Activated naive CD8-positive, alpha-beta T cell (primary cell): ENCODE data around the gene NELL1.

Experiments
- H3K27ac Mint-ChIP-seq: one replicate; pipeline ENCODE4 v1.8.0; 2021; ENCODE audit warnings: mixed read lengths
- H3K27me3 Mint-ChIP-seq: one replicate; pipeline ENCODE4 v1.8.0; 2021; ENCODE audit warnings: mixed read lengths
- H3K36me3 Mint-ChIP-seq: one replicate; pipeline ENCODE4 v1.8.0; 2021; ENCODE audit warnings: mixed read lengths
- H3K4me1 Mint-ChIP-seq: one replicate; pipeline ENCODE4 v1.8.0; 2021; ENCODE audit warnings: low read depth, mixed read lengths
- H3K4me3 Mint-ChIP-seq: one replicate; pipeline ENCODE4 v1.8.0; 2021; ENCODE audit warnings: mild to moderate bottlenecking, mixed read lengths
- H3K9me3 Mint-ChIP-seq: one replicate; pipeline ENCODE4 v1.8.0; 2021; ENCODE audit warnings: low read depth, mixed read lengths

The NELL1 gene

DNA sequence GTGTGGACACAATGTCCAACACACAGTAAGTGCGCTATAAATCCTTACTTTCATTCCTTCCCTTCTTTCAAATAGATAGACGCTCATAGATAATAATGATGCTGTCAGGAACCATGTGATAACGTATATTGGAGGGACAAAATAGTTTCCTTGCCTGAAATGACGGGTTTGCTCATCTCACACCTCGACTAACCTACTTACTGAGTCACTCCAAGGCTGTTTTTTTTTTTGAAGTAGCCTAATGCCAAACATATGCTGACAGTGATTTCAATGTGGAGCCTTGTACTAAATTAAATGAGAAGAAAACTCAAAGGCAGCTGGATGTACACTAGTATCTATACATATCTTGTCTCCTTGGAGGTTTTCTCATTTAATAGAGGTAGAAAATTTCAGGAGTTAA, 400.5 kb downstream of the NELL1 start:
- Mint-ChIP-seq H3K4me3 (no peak overlapping the region), H3K36me3 (no peaks in the 10 kb centered on the region), H3K9me3 (no peaks in the 10 kb centered on the region)

DNA sequence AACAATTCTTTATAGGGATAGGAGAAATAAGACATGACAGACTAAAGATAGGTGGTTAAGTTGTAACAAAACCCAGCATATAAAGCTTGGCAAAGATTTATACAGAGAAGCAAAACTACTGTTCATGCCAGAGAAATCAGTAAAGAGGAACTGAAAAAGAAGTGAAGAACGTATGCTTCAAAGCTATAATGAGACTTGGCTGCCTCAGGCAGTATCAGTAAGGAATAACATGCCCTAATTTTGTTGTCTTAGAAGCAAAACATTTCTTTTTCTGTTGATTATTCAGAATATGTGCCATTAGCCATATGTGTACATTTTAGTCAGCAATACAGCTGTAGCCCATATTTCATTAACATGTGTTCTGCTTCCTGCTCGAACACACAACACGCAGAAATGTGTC, 403.2 kb downstream of the NELL1 start:
- Mint-ChIP-seq H3K4me1 (no peaks in the 10 kb centered on the region), H3K27me3 (no peaks in the 10 kb centered on the region), H3K4me3 (no peak overlapping the region), H3K9me3 (no peaks in the 10 kb centered on the region), H3K36me3 (no peaks in the 10 kb centered on the region), H3K27ac (no peak overlapping the region)

More for the DNA sequence above, 400.5 kb downstream of the NELL1 start:
- H3K27me3 Mint-ChIP-seq, result no peaks in the 10 kb centered on the region
- H3K27ac Mint-ChIP-seq, result no peak overlapping the region
- no peaks in the 10 kb centered on the region for H3K4me1 Mint-ChIP-seq

DNA sequence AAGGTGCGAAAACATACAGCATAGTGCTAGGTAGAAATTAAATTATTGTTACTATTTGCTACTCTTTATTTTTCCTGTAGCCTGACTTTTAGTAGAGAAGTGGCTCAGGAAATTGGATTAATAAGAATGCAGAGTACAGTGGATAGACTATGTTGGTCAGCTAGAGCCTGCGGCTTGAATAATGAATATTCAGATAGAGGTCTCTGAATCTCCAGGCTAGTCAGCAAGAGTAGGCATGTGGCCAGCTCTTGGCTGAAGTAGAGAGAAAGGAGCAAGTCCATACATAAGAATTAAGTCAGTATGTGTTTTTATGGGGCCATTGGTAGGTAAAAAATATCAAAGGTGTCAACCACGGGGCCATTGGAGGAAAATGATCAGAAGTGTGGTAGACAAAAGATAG, 413.5 kb downstream of the NELL1 start:
- H3K9me3 Mint-ChIP-seq, result no peaks in the 10 kb centered on the region
- no peak overlapping the region for H3K27ac Mint-ChIP-seq
- no peaks in the 10 kb centered on the region for H3K36me3 Mint-ChIP-seq
- H3K4me1 Mint-ChIP-seq, result no peaks in the 10 kb centered on the region
- no peak overlapping the region for H3K4me3 Mint-ChIP-seq
- H3K27me3 Mint-ChIP-seq, result no peaks in the 10 kb centered on the region

DNA sequence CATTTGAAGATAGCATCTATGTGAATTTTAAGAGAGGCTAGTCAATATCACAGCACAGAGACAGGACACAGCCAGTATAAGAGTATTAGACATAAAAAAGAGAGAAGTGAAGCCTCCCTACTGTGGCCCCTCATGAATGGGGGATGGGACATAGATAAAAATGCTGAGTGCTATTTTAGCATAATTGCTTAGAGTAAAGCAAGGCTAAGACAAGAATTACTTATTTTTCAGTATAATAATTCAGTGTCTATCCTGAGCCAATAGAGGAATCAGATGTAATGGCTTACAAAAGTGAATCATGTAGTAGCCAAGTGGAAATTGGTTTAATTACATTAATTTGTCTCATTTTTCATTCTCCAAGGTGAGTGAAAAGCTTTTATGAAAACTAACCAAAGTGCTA, 419.5 kb downstream of the NELL1 start:
- H3K4me1 Mint-ChIP-seq, result no peaks in the 10 kb centered on the region
- no peak overlapping the region for H3K27ac Mint-ChIP-seq
- no peak overlapping the region for H3K4me3 Mint-ChIP-seq
- H3K27me3 Mint-ChIP-seq, result no peaks in the 10 kb centered on the region
- H3K36me3 Mint-ChIP-seq, result no peaks in the 10 kb centered on the region
- H3K9me3 Mint-ChIP-seq, result peaks cover 3% of the 10 kb centered on the region

DNA sequence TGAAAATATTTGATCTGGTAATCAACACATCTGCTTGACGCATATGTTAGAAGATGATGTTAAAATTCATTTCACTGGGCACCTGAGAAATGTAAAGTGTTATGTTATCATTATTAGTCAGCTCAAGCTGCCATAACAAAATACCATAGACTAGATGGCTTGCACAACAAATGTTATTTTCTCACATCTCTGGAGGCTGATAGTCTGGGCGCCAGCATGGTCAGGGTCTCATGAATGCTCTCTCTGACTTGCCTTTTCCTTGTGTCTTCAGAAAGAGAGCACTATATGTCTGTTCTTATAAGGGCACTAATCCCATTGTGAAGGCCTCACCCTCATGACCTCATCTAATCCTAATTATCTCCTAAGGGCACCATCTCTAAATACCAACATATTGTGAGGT, 435.3 kb downstream of the NELL1 start:
- no peaks in the 10 kb centered on the region for H3K36me3 Mint-ChIP-seq
- H3K4me1 Mint-ChIP-seq, result no peaks in the 10 kb centered on the region
- H3K9me3 Mint-ChIP-seq, result peaks cover 22% of the 10 kb centered on the region
- H3K27me3 Mint-ChIP-seq, result no peaks in the 10 kb centered on the region
- no peak overlapping the region for H3K27ac Mint-ChIP-seq
- H3K4me3 Mint-ChIP-seq, result no peak overlapping the region

DNA sequence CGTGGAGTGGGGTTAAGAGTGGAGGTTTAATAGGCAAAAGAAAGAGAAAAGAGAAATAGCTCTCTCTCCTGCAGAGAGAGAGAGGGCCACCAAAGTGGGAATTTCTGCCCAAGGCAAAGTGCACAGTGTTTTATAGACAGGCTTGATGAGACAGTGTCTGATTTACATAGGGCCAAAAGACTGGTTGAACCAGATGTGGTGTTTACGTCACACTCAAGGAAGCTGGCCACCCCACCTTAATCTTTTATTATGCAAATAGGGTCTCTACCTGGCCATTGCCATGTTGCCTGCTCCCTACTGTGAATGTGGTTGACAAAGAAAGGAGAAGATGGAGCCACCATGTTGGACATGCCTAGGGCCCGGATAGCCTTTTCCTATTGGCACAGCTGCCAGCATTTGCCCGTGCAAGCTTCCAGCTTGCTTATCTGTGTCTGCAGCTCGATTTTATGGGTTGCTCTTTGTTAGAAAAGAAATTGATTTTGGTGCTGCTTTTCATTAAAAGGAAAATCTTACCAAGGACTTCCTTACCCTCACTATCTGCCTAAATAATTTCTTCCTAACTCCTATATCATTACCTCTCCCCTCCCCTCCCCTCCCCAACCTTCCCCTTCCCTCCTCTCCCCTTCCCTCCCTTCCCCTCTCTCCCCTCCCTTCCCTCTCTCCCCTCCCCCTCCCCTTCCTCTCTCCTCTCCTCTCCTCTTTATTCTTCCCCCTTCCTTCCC, 436.0 kb downstream of the NELL1 start:
- Mint-ChIP-seq H3K9me3 (peaks cover 22% of the 10 kb centered on the region), H3K27me3 (no peaks in the 10 kb centered on the region), H3K4me3 (no peak overlapping the region), H3K36me3 (no peaks in the 10 kb centered on the region), H3K4me1 (no peaks in the 10 kb centered on the region), H3K27ac (no peak overlapping the region)

DNA sequence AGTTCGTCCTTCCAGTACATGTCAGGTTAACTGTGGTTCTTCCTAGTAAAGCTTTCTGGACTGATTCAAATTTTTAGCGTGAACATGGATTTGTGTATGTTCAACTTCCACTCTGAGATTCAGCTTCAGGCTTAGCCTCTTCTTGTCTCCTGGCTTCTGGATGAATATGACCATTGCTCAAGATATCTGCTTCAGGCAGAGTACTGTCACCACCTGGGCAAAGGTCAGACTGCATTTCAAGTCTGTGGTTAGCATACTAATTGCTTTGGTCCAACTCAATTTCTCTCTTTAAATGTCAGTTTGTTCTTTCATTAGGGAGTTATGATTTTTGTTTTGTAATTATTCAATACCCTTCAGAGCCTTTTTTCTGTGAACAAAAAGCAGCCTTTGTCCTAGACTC, 440.0 kb downstream of the NELL1 start:
- Mint-ChIP-seq H3K27me3 (no peaks in the 10 kb centered on the region), H3K36me3 (no peaks in the 10 kb centered on the region), H3K9me3 (peaks cover 13% of the 10 kb centered on the region), H3K4me3 (no peak overlapping the region), H3K4me1 (no peaks in the 10 kb centered on the region), H3K27ac (no peak overlapping the region)

DNA sequence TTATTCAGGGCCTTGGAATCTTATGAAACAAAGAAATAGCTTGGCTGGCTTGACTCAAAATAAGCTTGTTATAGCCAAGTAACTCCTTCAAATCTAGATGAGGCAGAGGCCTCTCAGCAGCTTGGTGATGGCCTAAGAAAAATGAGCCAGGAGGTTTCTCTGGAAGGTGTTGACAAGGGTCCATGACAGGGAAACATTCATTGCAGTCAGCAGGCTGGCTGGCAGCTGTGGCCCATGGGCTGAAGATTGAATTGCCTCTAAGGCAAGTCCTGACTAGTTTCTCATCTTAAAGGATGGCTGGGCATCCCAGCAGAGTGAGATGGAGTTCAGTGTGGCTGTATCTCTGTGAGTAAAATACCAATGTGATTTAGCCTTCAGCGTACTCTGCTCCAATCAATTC, 441.0 kb downstream of the NELL1 start:
- Mint-ChIP-seq H3K27me3 (no peaks in the 10 kb centered on the region), H3K36me3 (no peaks in the 10 kb centered on the region), H3K9me3 (peaks cover 8% of the 10 kb centered on the region), H3K4me1 (no peaks in the 10 kb centered on the region), H3K4me3 (no peak overlapping the region), H3K27ac (no peak overlapping the region)

DNA sequence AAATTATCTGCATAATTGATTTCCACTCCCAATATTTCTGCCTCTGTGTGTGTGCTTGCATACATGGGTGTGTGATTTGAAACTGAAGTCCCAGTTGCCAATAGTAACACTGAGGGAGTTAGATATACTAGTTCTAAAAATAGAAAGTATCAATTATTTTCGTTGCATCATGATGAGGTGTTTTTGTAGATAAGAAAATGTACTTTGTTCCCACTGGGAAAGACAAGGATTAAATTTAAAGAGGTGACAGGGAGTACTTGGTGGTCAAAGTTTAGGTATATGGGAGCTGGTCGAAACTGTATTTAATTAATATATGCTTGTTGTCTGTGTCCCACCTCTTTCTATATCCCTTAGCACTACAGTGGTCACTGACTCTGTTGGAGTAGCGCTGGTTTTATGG, 444.5 kb downstream of the NELL1 start:
- Mint-ChIP-seq H3K9me3 (peaks cover 8% of the 10 kb centered on the region), H3K36me3 (no peaks in the 10 kb centered on the region), H3K27ac (no peak overlapping the region), H3K4me1 (no peaks in the 10 kb centered on the region), H3K27me3 (no peaks in the 10 kb centered on the region), H3K4me3 (no peak overlapping the region)

DNA sequence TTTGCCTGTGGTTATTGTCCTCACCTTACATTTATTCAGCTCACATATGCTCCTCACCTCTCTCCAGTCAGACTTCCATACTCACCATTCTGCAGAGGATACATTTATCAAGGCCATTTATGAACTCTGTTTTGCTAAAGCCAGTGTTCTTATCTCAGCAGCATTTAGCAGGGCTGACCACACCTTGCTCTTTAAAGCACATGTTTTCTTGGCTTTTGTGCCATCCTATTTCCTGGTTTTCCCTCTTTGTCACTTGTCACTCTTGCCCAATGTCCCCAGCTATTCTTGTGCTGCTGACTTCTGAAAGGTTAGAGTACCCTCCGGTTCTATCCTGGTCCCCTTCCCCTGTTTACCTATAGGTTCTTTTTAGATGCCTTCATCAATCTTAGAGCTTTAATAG, 446.6 kb downstream of the NELL1 start:
- no peaks in the 10 kb centered on the region for H3K4me1 Mint-ChIP-seq
- H3K27me3 Mint-ChIP-seq, result no peaks in the 10 kb centered on the region
- H3K36me3 Mint-ChIP-seq, result no peaks in the 10 kb centered on the region
- no peak overlapping the region for H3K27ac Mint-ChIP-seq
- peaks cover 5% of the 10 kb centered on the region for H3K9me3 Mint-ChIP-seq
- no peak overlapping the region for H3K4me3 Mint-ChIP-seq

DNA sequence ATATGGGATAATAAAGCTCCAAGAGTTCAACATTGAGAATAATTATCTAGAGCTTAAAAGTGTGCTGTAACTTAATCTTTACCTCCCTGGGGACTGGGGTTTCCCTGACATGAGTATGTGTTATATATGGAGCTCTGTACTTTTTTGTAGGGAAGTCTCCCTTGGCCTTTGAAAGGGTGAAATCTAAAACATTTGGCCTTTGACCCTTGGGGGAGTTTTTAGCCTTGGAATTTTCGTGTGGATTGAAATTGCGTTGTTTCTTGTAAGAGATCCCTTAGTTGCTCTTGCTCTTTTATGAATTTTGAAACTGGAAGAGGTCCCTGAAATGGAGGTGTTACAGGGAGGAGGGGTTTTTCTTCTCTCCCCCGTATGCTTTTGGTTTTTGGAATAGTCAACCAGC, 450.0 kb downstream of the NELL1 start:
- no peak overlapping the region for H3K4me3 Mint-ChIP-seq
- H3K36me3 Mint-ChIP-seq, result no peaks in the 10 kb centered on the region
- H3K9me3 Mint-ChIP-seq, result no peaks in the 10 kb centered on the region
- H3K27me3 Mint-ChIP-seq, result no peaks in the 10 kb centered on the region
- H3K4me1 Mint-ChIP-seq, result no peaks in the 10 kb centered on the region
- no peak overlapping the region for H3K27ac Mint-ChIP-seq

DNA sequence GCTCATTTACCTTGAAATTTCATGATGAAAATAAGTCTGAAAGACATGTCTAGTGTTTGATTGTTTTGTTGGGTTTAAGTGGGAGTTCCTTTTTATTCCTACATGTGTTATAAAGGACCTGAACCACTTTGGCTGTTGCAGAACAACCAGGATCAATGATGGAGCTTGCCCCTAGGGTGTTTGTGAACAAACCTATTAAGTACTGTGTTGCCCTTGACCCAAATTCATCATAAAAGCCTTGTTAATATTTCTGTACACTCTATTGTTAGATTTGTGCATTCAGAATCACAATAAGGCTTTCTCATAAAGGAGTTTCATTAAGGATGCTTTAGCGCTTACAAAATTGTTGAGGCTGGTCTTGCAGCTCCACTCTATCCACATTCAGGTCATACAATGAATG, 452.6 kb downstream of the NELL1 start:
- H3K27ac Mint-ChIP-seq, result no peak overlapping the region
- H3K36me3 Mint-ChIP-seq, result no peaks in the 10 kb centered on the region
- no peaks in the 10 kb centered on the region for H3K4me1 Mint-ChIP-seq
- H3K27me3 Mint-ChIP-seq, result no peaks in the 10 kb centered on the region
- H3K9me3 Mint-ChIP-seq, result no peaks in the 10 kb centered on the region
- no peak overlapping the region for H3K4me3 Mint-ChIP-seq

DNA sequence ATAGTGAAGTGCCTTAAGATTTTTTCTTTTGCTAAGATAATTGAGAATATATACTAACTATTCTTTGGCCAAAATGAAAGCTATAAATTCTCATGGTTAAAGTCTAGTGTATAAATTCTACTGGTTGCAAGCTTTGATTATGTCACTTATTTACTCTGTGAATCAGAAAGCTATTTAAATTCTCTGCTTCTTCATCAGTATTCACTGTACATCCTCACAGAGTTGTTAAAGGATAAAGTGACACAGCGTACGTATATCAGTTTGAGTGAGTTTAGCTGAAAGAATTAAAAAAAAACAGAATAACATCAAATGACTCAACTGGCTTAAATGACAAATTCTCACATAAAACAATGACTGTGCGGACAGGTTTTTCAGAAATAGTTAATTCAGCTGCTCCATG, 453.1 kb downstream of the NELL1 start:
- Mint-ChIP-seq H3K27me3 (no peaks in the 10 kb centered on the region), H3K4me1 (no peaks in the 10 kb centered on the region), H3K36me3 (no peaks in the 10 kb centered on the region), H3K9me3 (no peaks in the 10 kb centered on the region), H3K4me3 (no peak overlapping the region), H3K27ac (no peak overlapping the region)

DNA sequence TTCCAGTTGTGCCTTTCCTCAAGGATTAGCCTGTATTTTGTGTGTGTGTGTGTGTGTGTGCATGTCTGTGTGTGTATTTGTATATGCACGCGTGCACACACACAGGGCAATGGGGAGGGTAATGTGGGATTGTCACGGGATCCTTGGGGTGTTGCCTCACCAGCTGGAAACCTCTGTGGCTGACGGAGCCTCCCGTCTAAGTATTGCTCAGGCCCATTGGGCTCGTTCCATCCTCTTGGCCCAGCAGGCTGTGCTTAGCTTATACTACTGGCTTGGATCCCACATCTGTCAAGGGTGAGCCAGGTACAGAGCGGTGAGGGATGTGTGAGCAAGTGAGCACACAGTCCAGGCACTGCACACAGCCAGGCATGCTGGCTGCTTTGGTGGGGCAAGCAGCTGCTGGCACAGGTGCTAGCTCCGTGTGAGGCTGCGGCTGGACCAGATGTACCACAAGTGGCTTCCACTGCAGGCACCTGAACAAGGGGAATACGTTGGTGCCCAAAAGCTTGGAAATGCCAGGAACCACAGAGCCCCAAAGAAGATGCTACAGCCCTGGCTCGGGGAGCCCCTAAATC, 462.8 kb downstream of the NELL1 start:
- H3K36me3 Mint-ChIP-seq, result no peaks in the 10 kb centered on the region
- no peaks in the 10 kb centered on the region for H3K4me1 Mint-ChIP-seq
- H3K27ac Mint-ChIP-seq, result no peak overlapping the region

DNA sequence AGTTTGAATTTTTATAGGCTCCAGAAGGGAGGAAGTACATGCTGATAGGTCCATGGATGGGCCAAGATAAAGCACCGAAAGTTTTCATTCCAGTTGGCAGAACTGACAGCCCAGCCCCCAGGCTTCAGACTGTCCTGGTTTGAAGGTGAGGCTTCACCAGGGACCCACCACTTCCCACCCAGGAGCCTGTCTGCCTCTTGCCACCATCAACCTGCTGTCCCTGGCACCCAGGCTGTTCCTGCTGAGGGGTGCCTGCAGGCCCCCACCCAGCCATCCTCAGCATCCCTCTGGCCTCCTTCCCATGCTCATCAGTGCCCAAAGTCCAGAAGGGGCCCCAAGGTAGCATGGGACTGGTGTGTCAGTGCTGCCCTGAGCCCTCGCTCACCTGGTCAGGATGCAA, 463.9 kb downstream of the NELL1 start:
- Mint-ChIP-seq H3K27me3 (no peaks in the 10 kb centered on the region), H3K36me3 (no peaks in the 10 kb centered on the region), H3K9me3 (peaks cover 12% of the 10 kb centered on the region), H3K27ac (no peak overlapping the region), H3K4me1 (no peaks in the 10 kb centered on the region), H3K4me3 (no peak overlapping the region)

More for the DNA sequence above, 462.8 kb downstream of the NELL1 start:
- no peak overlapping the region for H3K4me3 Mint-ChIP-seq
- H3K27me3 Mint-ChIP-seq, result no peaks in the 10 kb centered on the region
- peaks cover 10% of the 10 kb centered on the region for H3K9me3 Mint-ChIP-seq

DNA sequence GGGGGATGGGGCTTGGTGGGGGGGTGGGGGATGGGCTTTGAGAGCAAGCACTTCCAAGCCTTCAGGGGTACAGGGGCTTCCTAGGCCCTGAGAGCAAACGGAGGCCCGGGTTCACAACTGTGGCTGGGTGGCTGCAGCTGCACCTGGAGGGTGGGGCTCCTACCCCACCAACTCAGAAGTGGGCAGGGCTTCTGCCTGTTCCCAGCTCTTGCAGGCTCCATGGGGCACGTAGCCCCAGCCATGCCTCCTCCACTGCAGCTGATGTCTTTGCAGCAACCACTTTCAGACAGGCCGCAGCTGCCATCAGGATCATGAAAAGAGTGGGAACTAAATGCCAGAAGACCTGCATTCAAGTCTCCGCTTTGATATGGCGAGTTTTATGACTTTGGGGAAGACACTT, 464.3 kb downstream of the NELL1 start:
- H3K4me3 Mint-ChIP-seq, result no peak overlapping the region

More for the DNA sequence above, 464.3 kb downstream of the NELL1 start:
- H3K36me3 Mint-ChIP-seq, result no peaks in the 10 kb centered on the region
- H3K27ac Mint-ChIP-seq, result no peak overlapping the region
- peaks cover 12% of the 10 kb centered on the region for H3K9me3 Mint-ChIP-seq
- H3K27me3 Mint-ChIP-seq, result no peaks in the 10 kb centered on the region
- H3K4me1 Mint-ChIP-seq, result no peaks in the 10 kb centered on the region
